B cell (primary cell): ENCODE data around the gene STX2. TPM values are rescaled to one million over a fixed set of nuclear protein-coding genes. Genes with fewer than 3 reads are reported as not detected.

Experiments
- ATAC-seq: fragments of 200-7000 bp; cut with Tn5 transposase; one replicate; pipeline ENCODE4 v1.10.0; 2021; ENCODE audit warnings: low read depth, mild to moderate bottlenecking, moderate number of reproducible peaks, moderate library complexity
- CTCF ChIA-PET: fragments of 350-600 bp; sonication (Branson Sonifier 250); formaldehyde crosslinking; loops from one replicate; lab custom pipeline; 2021; ENCODE audit warnings: antibody characterized with exemption, inconsistent platforms; lab: Charles Lee
- POLR2A ChIA-PET: fragments of 350-600 bp; sonication (Branson Sonifier 250); formaldehyde crosslinking; loops from one replicate; lab custom pipeline; 2021; ENCODE audit warnings: antibody characterized with exemption; lab: Charles Lee
- DNase-seq: peaks from one replicate; pipeline ENCODE4 v3.0.0; 2013
- H2AFZ ChIP-seq: 2 replicates; pipeline ENCODE4 v1.6.1; 2012; ENCODE audit warnings: mild to moderate bottlenecking, low read depth, low read length; ENCODE audit not compliant: insufficient read depth, poor library complexity, severe bottlenecking
- H3K27ac ChIP-seq, 2 donors: 1 replicate in 1 of 2; 2 replicates in 1 of 2; pipeline ENCODE4 v1.5.1; 2012 to 2013; ENCODE audit warnings: low read length in 2 of 2, mild to moderate bottlenecking in 2 of 2, moderate library complexity in 1 of 2
- H3K27me3 ChIP-seq, 4 experiments: fragments of 200-600 bp in 1 of 4; sonication (generic) in 1 of 4; replicated peaks in 1 of 4; 1 replicate in 2 of 4; 2 replicates in 2 of 4; pipeline versions ENCODE4 v1.6.1 to v1.7.0; 2013 to 2016; ENCODE audit warnings: low read length in 3 of 4, mild to moderate bottlenecking in 2 of 4, mixed read lengths in 1 of 4, moderate library complexity in 1 of 4; ENCODE audit not compliant: insufficient read depth in 4 of 4, control insufficient read depth in 3 of 4; ENCODE audit errors: control extremely low read depth in 1 of 4
- H3K36me3 ChIP-seq, 2 experiments: replicated peaks in 1 of 2; 1 replicate in 1 of 2; 2 replicates in 1 of 2; pipeline versions ENCODE4 v1.6.1 to v1.7.1; 2013; ENCODE audit warnings: low read length in 1 of 2; ENCODE audit not compliant: insufficient read depth in 2 of 2, control insufficient read depth in 1 of 2; ENCODE audit errors: control extremely low read depth in 1 of 2, extremely low read depth in 1 of 2
- H3K4me1 ChIP-seq, 2 donors: fragments of 200-600 bp in 1 of 2; sonication (generic) in 1 of 2; 1 replicate in 1 of 2; 2 replicates in 1 of 2; pipeline versions ENCODE4 v1.5.1 to v1.6.1; 2013 to 2017; ENCODE audit warnings: low read length in 2 of 2; ENCODE audit not compliant: control insufficient read depth in 2 of 2, insufficient read depth in 2 of 2
- H3K4me2 ChIP-seq: replicated peaks from 2 replicates; pipeline ENCODE3; 2012; ENCODE audit warnings: mild to moderate bottlenecking, low read depth, low read length; ENCODE audit not compliant: poor library complexity, severe bottlenecking
- H3K4me3 ChIP-seq, 5 experiments: fragments of 200-600 bp in 1 of 5; sonication (generic) in 1 of 5; 1 replicate in 3 of 5; 2 replicates in 2 of 5; pipeline versions ENCODE4 v1.5.1 to v1.7.0; 2011 to 2016; ENCODE audit warnings: low read length in 4 of 5, mild to moderate bottlenecking in 4 of 5, low read depth in 2 of 5, control low read depth in 1 of 5, moderate library complexity in 1 of 5; ENCODE audit not compliant: insufficient read depth in 1 of 5; ENCODE audit errors: control extremely low read depth in 1 of 5, extremely low read depth in 1 of 5
- H3K79me2 ChIP-seq: fragments of 200-600 bp; sonication (generic); one replicate; pipeline ENCODE4 v1.6.0; 2016; ENCODE audit warnings: low read length; ENCODE audit not compliant: control insufficient read depth, insufficient read depth
- H3K9ac ChIP-seq: fragments of 200-600 bp; sonication (generic); 2 replicates; pipeline ENCODE4 v1.6.1; 2017; ENCODE audit warnings: mild to moderate bottlenecking, low read length, moderate library complexity
- H3K9me3 ChIP-seq, 3 donors: one replicate each; pipeline versions ENCODE4 v1.6.1 to v1.7.1; 2013; ENCODE audit warnings: low read length in 2 of 3; ENCODE audit not compliant: control insufficient read depth in 2 of 3, insufficient read depth in 1 of 3; ENCODE audit errors: control extremely low read depth in 1 of 3
- H4K20me1 ChIP-seq: 2 replicates; pipeline ENCODE4 v1.6.0; 2012; ENCODE audit warnings: mild to moderate bottlenecking, low read length; ENCODE audit not compliant: insufficient read depth, control insufficient read depth, poor library complexity, severe bottlenecking
- H3K27ac Mint-ChIP-seq: one replicate; pipeline ENCODE4 v1.8.0; 2021; ENCODE audit warnings: mixed read lengths
- H3K27me3 Mint-ChIP-seq: one replicate; pipeline ENCODE4 v1.8.0; 2021; ENCODE audit warnings: mixed read lengths
- H3K4me1 Mint-ChIP-seq: one replicate; pipeline ENCODE4 v1.8.0; 2021; ENCODE audit warnings: mixed read lengths
- H3K4me3 Mint-ChIP-seq: one replicate; pipeline ENCODE4 v1.8.0; 2021; ENCODE audit warnings: mixed read lengths
- H3K9me3 Mint-ChIP-seq: one replicate; pipeline ENCODE4 v1.8.0; 2022; ENCODE audit warnings: mixed read lengths; ENCODE audit not compliant: insufficient read depth
- EZH2 ChIP-seq: IDR thresholded peaks from 2 replicates; pipeline ENCODE4 v1.6.1; 2012; ENCODE audit warnings: borderline replicate concordance, low read depth, mild to moderate bottlenecking, moderate library complexity, low read length; ENCODE audit not compliant: insufficient read depth, poor library complexity, severe bottlenecking
- WGBS: methylation state at CpG from one replicate; pipeline ENCODE4 v1.1.5; 2013; ENCODE audit warnings: missing lambda C conversion rate; ENCODE audit not compliant: insufficient coverage; 5-methylcytosine and 5-hydroxymethylcytosine counted together
- intact Hi-C: fragments of 100-400 bp; cut with micrococcal nuclease; formaldehyde crosslinking; loops from one replicate; pipeline ENCODE4 v1.10.0; 2022
- polyA plus RNA-seq: library from polyadenylated mRNA; depleted of rRNA; stranded (reverse); fragments of >200 nt; gene quantifications from 2 replicates; pipeline ENCODE4 v1.2.3, GENCODE V29; 2012
- total RNA-seq, 2 donors: library from RNA; stranded (reverse); fragments of 120-200 nt in 1 of 2; gene quantifications; 1 replicate in 1 of 2; 2 replicates in 1 of 2; pipeline versions ENCODE4 v1.2.3 to v1.2.4, GENCODE V29; 2013 to 2022
- TF ChIP-seq, protein P1 (sequence below): fragments of 200-600 bp; IDR thresholded peaks from one replicate; pipeline ENCODE4 v1.8.0; 2022; ENCODE audit warnings: antibody characterized with exemption, mild to moderate bottlenecking

The STX2 gene
- total and polyA plus RNA-seq, 2 donors (not counting 1 experiment from before 2014, with no cell fraction given), result 12.7 to 19.8 TPM

DNA sequence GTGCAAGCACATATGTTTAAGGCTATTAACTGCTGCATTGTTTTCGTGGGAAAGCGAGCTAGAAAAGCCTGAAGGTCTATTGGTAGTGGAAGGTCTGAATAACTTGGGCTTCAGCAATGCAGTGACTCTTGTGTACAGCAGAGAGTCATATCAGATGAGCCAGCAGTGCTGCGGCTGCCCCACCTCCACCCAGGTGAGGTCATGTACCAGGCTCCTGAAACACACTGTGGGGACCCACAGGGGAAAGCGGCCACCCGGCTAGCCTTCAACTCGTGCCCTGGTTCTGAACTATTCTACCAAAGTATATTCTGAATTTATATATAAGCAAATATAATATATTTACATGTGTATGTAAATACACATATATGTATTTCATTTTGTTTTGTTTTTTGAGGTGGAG lies 20.1 kb upstream of the STX2 start:
- ChIA-PET CTCF (no interaction called here), POLR2A (no interaction called here)
- H4K20me1 ChIP-seq, result no peaks in the 10 kb centered on the region
- 95% methylated on average over 3 of the region's 6 CpGs for WGBS
- no peak for DNase-seq
- no peak for TF ChIP-seq EZH2
- TF ChIP-seq, protein P1, sequence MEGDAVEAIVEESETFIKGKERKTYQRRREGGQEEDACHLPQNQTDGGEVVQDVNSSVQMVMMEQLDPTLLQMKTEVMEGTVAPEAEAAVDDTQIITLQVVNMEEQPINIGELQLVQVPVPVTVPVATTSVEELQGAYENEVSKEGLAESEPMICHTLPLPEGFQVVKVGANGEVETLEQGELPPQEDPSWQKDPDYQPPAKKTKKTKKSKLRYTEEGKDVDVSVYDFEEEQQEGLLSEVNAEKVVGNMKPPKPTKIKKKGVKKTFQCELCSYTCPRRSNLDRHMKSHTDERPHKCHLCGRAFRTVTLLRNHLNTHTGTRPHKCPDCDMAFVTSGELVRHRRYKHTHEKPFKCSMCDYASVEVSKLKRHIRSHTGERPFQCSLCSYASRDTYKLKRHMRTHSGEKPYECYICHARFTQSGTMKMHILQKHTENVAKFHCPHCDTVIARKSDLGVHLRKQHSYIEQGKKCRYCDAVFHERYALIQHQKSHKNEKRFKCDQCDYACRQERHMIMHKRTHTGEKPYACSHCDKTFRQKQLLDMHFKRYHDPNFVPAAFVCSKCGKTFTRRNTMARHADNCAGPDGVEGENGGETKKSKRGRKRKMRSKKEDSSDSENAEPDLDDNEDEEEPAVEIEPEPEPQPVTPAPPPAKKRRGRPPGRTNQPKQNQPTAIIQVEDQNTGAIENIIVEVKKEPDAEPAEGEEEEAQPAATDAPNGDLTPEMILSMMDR, result no peak
- intact Hi-C loops, result no loop called here
- no peaks in the 10 kb centered on the region for H3K4me1 ChIP-seq
- Mint-ChIP-seq H3K27ac (no peak overlapping the region), H3K9me3 (peaks cover 5% of the 10 kb centered on the region), H3K27me3 (peaks cover 16% of the 10 kb centered on the region), H3K4me1 (no peaks in the 10 kb centered on the region), H3K4me3 (no peak overlapping the region)
- H3K79me2 ChIP-seq, result no peaks in the 10 kb centered on the region
- no peak overlapping the region for H3K4me3 ChIP-seq
- H3K9me3 ChIP-seq, result peaks cover 0 to 22% (median 0%) of the 10 kb centered on the region in 3 donors
- H3K36me3 ChIP-seq, result no peaks in the 10 kb centered on the region
- H2AFZ ChIP-seq, result no peak overlapping the region
- no peak overlapping the region for H3K4me2 ChIP-seq
- no peak overlapping the region for H3K27ac ChIP-seq
- ATAC-seq, result no peak
- H3K9ac ChIP-seq, result no peak overlapping the region
- peaks cover 0 to 4% (median 0%) of the 10 kb centered on the region in 4 experiments for H3K27me3 ChIP-seq

DNA sequence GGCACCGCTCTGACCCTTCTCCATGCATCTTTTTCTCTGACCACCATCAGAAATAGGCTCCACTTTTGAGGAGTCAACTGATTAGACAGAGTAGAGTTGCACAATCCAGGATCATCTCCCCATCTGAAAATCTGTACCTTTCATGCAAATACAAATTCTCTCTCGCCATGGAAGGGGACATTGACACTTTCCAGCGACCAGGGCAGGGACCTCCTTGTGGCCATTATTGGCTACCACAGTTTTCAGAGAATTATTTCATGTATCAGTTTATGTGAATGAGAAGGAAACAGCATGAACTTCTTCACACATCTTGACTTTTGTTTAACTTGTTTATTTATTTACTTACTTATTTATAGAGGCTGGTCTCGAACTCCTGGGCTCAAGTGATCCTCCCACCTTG lies 19.0 kb upstream of the STX2 start:
- CTCF ChIA-PET, result interaction anchor here (1.2 kb wide), 1 partner anchor 38 kb away, joined by 3 read pairs; no protein-coding TSS in a partner anchor
- TF ChIP-seq, protein P1, result no peak
- no peak for TF ChIP-seq EZH2
- 100% methylated on average over 1 of the region's 4 CpGs for WGBS

More for the DNA sequence above, 19.0 kb upstream of the STX2 start:
- Histone ChIP-seq H3K9ac (no peak overlapping the region), H3K9me3 (peaks cover 0 to 22% (median 0%) of the 10 kb centered on the region in 3 donors), H3K79me2 (no peaks in the 10 kb centered on the region), H3K27me3 (peaks cover 0 to 7% (median 0%) of the 10 kb centered on the region in 4 experiments), H3K36me3 (no peaks in the 10 kb centered on the region), H3K4me2 (no peak overlapping the region), H2AFZ (no peak overlapping the region), H3K4me3 (no peak overlapping the region), H3K4me1 (no peaks in the 10 kb centered on the region), H4K20me1 (no peaks in the 10 kb centered on the region), H3K27ac (no peak overlapping the region)
- Mint-ChIP-seq H3K27me3 (peaks cover 15% of the 10 kb centered on the region), H3K4me1 (no peaks in the 10 kb centered on the region), H3K4me3 (no peak overlapping the region), H3K27ac (no peak overlapping the region), H3K9me3 (peaks cover 5% of the 10 kb centered on the region)
- no peak for ATAC-seq
- POLR2A ChIA-PET, result no interaction called here
- no peak for DNase-seq
- intact Hi-C loops, result no loop called here
